Heart left ventricle (tissue), 13 donors: Measurements from ENCODE around the gene ZNF492.

Experiments used
- POLR2A ChIP-seq, 2 donors: fragments of 450-650 bp; IDR thresholded peaks; one replicate each; pipeline ENCODE4 v1.6.1; 2017; ENCODE audit warnings: antibody characterized with exemption in 2 of 2, mild to moderate bottlenecking in 2 of 2, moderate library complexity in 2 of 2
- TF ChIP-seq, protein P1 (sequence below), 12 donors: fragments of 200-600 bp; sonication (generic) in 4 of 12; IDR thresholded peaks; one replicate each; pipeline versions ENCODE4 v1.5.0 to v1.8.0; 2018 to 2022; ENCODE audit warnings: antibody characterized with exemption in 12 of 12, mild to moderate bottlenecking in 5 of 12
- donor health status: ischemic (EF 13 %, LVEDD 7.1; RV severe dilation, severe dysfunction).
- donor health status: DM: no; HTN: yes; CAD: no.
- donor health status: DM: no; HTN: no; CAD: no.
- donor health status: ischemic (EF 25% LVEDD 6.9; RV normal size, moderate dysfunction).
- donor health status: ischemic (EF 25% LVEDD 5.7; RV mildly dilated, moderate dysfunction).
- donor health status: ischemic (EF 35%, LVEDD 5.7; RV mildly dilated, moderate dysfunction).
- donor health status: nonischemic (EF 11% LVEDD 7.7; RV severe dilation, severe dysfunction).
- donor health status: DM: yes; HTN: yes; CAD: no.
- donor health status: PGD.
- donor health status: ischemic (EF 29% LVEDD 5.4; RV normal size, mild dysfunction).
- donor health status: nonischemic (EF 23%, LVEDD 6.1; RV moderate dilation, normal function).

DNA sequence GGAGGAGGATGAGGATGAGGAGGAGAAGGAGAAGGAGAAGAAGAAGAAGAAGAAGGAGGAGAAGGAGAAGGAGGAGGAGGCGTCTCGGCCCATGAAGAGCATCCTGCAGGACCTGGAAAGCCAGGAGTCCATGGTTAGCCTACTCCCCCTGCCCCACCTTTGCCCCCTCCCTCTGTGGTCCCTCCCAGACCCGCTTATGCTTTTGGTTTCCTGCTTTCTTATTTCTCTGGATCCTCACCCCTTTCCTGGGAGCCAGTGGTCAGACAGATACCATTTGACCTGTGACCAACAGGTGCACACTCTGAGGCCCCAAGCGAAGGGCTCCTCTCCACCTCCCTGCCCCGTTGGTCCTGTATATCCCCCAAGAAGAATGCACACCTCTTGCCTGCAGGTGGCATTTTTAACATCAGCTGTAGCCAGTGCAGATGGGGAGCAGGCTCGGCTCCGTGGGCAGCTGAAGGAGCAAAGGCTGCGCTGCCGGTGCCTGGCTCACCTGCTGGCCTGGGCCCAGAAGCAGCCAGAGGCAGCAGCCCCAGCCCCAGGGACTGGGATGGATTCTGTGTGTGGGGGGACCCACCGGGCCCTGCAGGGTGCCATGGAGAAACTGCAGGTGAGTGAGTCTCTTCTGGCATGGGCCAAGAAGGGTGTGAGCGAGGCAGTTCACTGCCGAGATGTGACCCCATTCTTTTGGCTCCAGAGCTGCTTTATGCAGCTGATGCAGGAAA lies 32.1 kb upstream of the ZNF492 start:
- TF ChIP-seq, protein P1, sequence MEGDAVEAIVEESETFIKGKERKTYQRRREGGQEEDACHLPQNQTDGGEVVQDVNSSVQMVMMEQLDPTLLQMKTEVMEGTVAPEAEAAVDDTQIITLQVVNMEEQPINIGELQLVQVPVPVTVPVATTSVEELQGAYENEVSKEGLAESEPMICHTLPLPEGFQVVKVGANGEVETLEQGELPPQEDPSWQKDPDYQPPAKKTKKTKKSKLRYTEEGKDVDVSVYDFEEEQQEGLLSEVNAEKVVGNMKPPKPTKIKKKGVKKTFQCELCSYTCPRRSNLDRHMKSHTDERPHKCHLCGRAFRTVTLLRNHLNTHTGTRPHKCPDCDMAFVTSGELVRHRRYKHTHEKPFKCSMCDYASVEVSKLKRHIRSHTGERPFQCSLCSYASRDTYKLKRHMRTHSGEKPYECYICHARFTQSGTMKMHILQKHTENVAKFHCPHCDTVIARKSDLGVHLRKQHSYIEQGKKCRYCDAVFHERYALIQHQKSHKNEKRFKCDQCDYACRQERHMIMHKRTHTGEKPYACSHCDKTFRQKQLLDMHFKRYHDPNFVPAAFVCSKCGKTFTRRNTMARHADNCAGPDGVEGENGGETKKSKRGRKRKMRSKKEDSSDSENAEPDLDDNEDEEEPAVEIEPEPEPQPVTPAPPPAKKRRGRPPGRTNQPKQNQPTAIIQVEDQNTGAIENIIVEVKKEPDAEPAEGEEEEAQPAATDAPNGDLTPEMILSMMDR (IDR thresholded peaks at IDR 0.05) = no peak
- TF ChIP-seq POLR2A (IDR thresholded peaks at IDR 0.05) = no peak
